Mammary epithelial cell (primary cell): Measurements from ENCODE around the gene TREML4.
"Not testable (repeated sequence)": the region's sequence is repeated elsewhere in the genome, so short reads cannot be mapped to it uniquely, and the experiment has no call there.

Experiments used
- EZH2 ChIP-seq: IDR thresholded peaks from 2 replicates; pipeline ENCODE4 v1.6.1; 2012; ENCODE audit warnings: low read length, inconsistent platforms, borderline replicate concordance
- TF ChIP-seq, protein P1 (sequence below), 2 donors: IDR thresholded peaks in 1 of 2; conservative IDR thresholded peaks in 1 of 2; 2 replicates each; pipeline ENCODE4 v1.5.1; 2011 to 2012; ENCODE audit warnings: inconsistent platforms in 2 of 2, low read length in 2 of 2, mild to moderate bottlenecking in 2 of 2, control low read depth in 1 of 2, low read depth in 1 of 2; ENCODE audit not compliant: insufficient read depth in 1 of 2; ENCODE audit errors: extremely low read depth in 1 of 2

DNA sequence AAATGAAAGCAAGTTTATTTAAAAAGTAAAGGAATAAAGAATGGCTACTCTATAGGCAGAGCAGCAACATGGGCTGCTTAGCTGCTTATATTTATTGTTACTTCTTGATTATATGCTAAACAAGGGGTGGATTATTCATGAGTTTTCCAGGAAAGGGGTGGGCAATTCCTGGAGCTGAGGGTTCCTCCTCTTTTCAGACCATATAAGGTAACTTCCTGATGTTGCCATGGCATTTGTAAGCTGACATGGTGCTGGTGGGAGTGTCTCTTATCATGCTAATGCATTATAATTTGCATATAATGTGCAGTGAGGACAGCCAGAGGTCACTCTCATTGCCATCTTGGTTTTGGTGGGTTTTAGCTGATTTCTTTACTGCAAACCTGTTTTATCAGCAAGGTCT, 39.1 kb upstream of the TREML4 start:
- TF ChIP-seq, protein P1, sequence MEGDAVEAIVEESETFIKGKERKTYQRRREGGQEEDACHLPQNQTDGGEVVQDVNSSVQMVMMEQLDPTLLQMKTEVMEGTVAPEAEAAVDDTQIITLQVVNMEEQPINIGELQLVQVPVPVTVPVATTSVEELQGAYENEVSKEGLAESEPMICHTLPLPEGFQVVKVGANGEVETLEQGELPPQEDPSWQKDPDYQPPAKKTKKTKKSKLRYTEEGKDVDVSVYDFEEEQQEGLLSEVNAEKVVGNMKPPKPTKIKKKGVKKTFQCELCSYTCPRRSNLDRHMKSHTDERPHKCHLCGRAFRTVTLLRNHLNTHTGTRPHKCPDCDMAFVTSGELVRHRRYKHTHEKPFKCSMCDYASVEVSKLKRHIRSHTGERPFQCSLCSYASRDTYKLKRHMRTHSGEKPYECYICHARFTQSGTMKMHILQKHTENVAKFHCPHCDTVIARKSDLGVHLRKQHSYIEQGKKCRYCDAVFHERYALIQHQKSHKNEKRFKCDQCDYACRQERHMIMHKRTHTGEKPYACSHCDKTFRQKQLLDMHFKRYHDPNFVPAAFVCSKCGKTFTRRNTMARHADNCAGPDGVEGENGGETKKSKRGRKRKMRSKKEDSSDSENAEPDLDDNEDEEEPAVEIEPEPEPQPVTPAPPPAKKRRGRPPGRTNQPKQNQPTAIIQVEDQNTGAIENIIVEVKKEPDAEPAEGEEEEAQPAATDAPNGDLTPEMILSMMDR (conservative IDR thresholded peaks at IDR 0.05 in 1 of 2, IDR thresholded peaks at IDR 0.05 in 1 of 2; ENCODE audit: extremely low read depth in 1 of 2, insufficient read depth in 1 of 2, low read depth in 1 of 2, low read length in 2 of 2): not testable (repeated sequence)
- TF ChIP-seq EZH2: not testable (repeated sequence)
